Measurements from ENCODE around the gene UQCC5.

DNA sequence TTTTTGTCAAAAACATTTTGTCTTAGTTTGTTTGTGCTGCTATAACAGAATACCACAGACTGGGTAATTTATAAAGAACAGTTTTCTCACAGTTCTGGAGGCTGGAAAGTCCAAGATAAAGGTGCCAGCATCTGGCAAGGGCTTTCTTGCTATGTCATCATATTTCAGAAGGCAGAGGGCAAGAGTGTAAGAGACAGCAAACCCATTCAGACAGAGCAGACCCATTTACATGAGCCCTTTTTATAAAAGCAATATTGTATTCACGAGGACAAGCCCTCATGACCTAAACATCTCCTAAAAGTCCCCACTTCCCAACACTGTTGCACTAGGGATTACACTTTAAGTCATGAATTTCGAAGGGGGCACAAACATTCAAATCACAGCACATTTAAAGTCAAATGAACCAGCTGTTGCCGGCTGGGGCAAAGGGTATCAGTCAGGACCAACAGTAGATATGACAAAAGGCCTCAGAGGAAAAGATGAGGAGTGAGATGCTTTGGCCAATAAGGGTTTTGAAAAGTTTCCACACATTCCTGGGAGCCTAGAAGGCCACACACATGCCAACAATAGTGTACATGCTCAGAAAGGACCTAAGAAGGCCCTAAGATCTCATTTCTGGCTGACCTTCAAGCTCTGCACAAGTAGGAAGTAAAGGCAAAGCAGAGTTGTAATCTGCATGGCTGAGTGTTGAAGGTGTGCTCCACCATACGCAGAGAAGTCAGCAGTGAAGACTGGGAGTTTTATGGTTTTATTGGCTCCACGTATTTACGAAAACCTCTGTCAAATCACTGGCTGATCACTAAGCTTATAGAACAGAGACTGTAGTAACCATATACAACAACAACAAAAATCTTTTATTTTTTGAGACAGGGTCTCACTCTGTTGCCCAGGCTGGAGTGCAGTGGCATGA, 37.9 kb downstream of the UQCC5 start:
- TF ChIP-seq POLR2AphosphoS5 (IDR thresholded peaks at IDR 0.05; ENCODE audit: low read depth, low read length), result no peak
- TF ChIP-seq TAF1 (IDR thresholded peaks at IDR 0.05; ENCODE audit: borderline replicate concordance, low read depth, low read length), result no peak
- TF ChIP-seq POLR2A (IDR thresholded peaks at IDR 0.05; ENCODE audit: low read depth, low read length), result no peak
